GM21423 (cell line): Measurements from ENCODE around the gene TMEM14A.

Experiments used
- ATAC-seq: cut with Tn5 transposase; IDR thresholded peaks from one replicate; pipeline ENCODE4 v1.9.1; 2021; ENCODE audit warnings: mild to moderate bottlenecking, moderate library complexity; ENCODE audit not compliant: unreplicated experiment

The TMEM14A gene

GRCh38 chr6:52733172-52733571, 62.3 kb downstream of the TMEM14A start:
- no peak for ATAC-seq

- ATAC-seq, result no peak
These were observed 63.2 kb downstream of the TMEM14A start for GRCh38 chr6:52734072-52734471.

- ATAC-seq, result no peak
These were observed 64.2 kb downstream of the TMEM14A start for GRCh38 chr6:52735071-52735470.

GRCh38 chr6:52736145-52736544, 65.2 kb downstream of the TMEM14A start:
- no peak for ATAC-seq
